Transverse colon (tissue), 4 donors: Measurements from ENCODE around the gene KLF13.

ENCODE experiments used
- CTCF ChIP-seq, 5 experiments: fragments of 200-600 bp in 3 of 5; fragments of 450-650 bp in 2 of 5; sonication (generic) in 3 of 5; IDR thresholded peaks; 1 replicate in 2 of 5; 2 replicates in 3 of 5; pipeline ENCODE4 v1.5.1; 2016 to 2017; ENCODE audit warnings: antibody characterized with exemption in 5 of 5, inconsistent platforms in 3 of 5, mild to moderate bottlenecking in 2 of 5, moderate library complexity in 1 of 5
- POLR2A ChIP-seq: fragments of 450-650 bp; IDR thresholded peaks from one replicate; pipeline ENCODE4 v1.6.1; 2016; ENCODE audit warnings: antibody characterized with exemption, mild to moderate bottlenecking, moderate library complexity
- POLR2AphosphoS5 ChIP-seq, 3 donors: sonication (generic); formaldehyde crosslinking; IDR thresholded peaks; one replicate each; pipeline ENCODE4 v1.6.1; 2016; ENCODE audit warnings: antibody characterized with exemption in 3 of 3

DNA sequence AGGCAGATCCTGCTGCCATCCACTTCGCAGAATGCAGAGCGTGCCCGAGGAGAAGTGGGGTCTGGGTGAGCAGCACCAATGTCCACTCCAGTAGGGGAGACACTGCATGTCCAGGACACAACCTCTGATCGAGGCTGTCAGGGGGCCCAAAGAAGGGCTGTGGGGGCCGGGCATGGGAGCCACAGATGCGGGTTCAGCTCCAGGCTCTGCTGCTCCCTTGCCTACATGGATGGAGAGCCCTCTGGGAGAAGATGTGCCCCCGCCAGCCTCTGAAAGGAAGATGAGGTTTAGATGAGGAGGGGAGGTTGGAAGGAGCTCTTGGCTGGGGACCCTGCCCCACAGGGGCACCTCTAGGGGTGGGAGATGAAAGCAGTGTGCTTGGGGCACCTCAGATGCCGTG is 75.4 kb downstream of the KLF13 start:
- TF ChIP-seq CTCF (IDR thresholded peaks at IDR 0.05) (no peak), POLR2A (no peak), POLR2AphosphoS5 (IDR thresholded peaks at IDR 0.05) (no peak)
